GM23338 (cell line): ENCODE measurements around the gene SEC14L3. TPM values are rescaled to one million over a fixed set of nuclear protein-coding genes. Genes with fewer than 3 reads are reported as not detected.

Experiments used
- ATAC-seq: fragments of 200-7000 bp; cut with Tn5 transposase; 3 replicates; pipeline ENCODE4 v1.9.1; 2020
- DNase-seq: peaks from one replicate; pipeline ENCODE4 v3.0.0-alpha.2; 2015; ENCODE audit warnings: low spot score
- H2AFZ ChIP-seq: fragments of 200-600 bp; sonication (generic); 2 replicates; pipeline ENCODE4 v1.8.0; 2016; ENCODE audit warnings: antibody characterized with exemption, mild to moderate bottlenecking, moderate library complexity
- H3F3A ChIP-seq: fragments of 200-600 bp; sonication (generic); replicated peaks from 2 replicates; pipeline ENCODE4 v1.8.0; 2017; ENCODE audit warnings: antibody characterized with exemption, mixed run types, low read depth
- H3K27ac ChIP-seq: fragments of 200-600 bp; sonication (generic); 2 replicates; pipeline ENCODE4 v1.6.1; 2016; ENCODE audit warnings: low read depth
- H3K27me3 ChIP-seq: fragments of 200-600 bp; sonication (generic); 2 replicates; pipeline ENCODE4 v1.8.0; 2016; ENCODE audit warnings: mild to moderate bottlenecking, mixed run types, moderate library complexity; ENCODE audit not compliant: insufficient read depth
- H3K36me3 ChIP-seq: fragments of 200-600 bp; sonication (generic); 2 replicates; pipeline ENCODE4 v1.8.0; 2016; ENCODE audit warnings: mild to moderate bottlenecking; ENCODE audit not compliant: insufficient read depth
- H3K4me1 ChIP-seq: fragments of 200-600 bp; sonication (generic); 2 replicates; pipeline ENCODE4 v1.8.0; 2016; ENCODE audit warnings: mild to moderate bottlenecking, moderate library complexity; ENCODE audit not compliant: insufficient read depth
- H3K4me2 ChIP-seq: fragments of 200-600 bp; sonication (generic); 2 replicates; pipeline ENCODE4 v1.7.1; 2017; ENCODE audit warnings: mixed run types
- H3K4me3 ChIP-seq: fragments of 200-600 bp; sonication (generic); 2 replicates; pipeline ENCODE4 v1.6.1; 2016; ENCODE audit warnings: mixed run types
- H3K79me2 ChIP-seq: fragments of 200-600 bp; sonication (generic); replicated peaks from 2 replicates; pipeline ENCODE4 v1.8.0; 2017; ENCODE audit warnings: mild to moderate bottlenecking; ENCODE audit not compliant: insufficient read depth
- H3K9me2 ChIP-seq: fragments of 200-600 bp; sonication (generic); 2 replicates; pipeline ENCODE4 v1.8.0; 2017; ENCODE audit not compliant: insufficient read depth
- H4K20me1 ChIP-seq: fragments of 200-600 bp; sonication (generic); replicated peaks from 2 replicates; pipeline ENCODE4 v1.8.0; 2017; ENCODE audit warnings: mild to moderate bottlenecking; ENCODE audit not compliant: insufficient read depth
- H3K27ac Mint-ChIP-seq: 2 replicates; pipeline ENCODE4 v1.8.0; 2020; ENCODE audit warnings: inconsistent platforms, mild to moderate bottlenecking, moderate library complexity, mixed read lengths
- H3K27me3 Mint-ChIP-seq: 3 replicates; pipeline ENCODE4 v1.8.0; 2022; ENCODE audit warnings: low read depth, mild to moderate bottlenecking, moderate library complexity, mixed read lengths, inconsistent platforms; ENCODE audit not compliant: insufficient read depth, poor library complexity
- H3K36me3 Mint-ChIP-seq: 3 replicates; pipeline ENCODE4 v1.8.0; 2021; ENCODE audit warnings: low read depth, mild to moderate bottlenecking, inconsistent platforms, moderate library complexity, mixed read lengths
- H3K4me1 Mint-ChIP-seq: 3 replicates; pipeline ENCODE4 v1.8.0; 2020; ENCODE audit warnings: mild to moderate bottlenecking, inconsistent platforms, mixed read lengths
- H3K4me3 Mint-ChIP-seq: 3 replicates; pipeline ENCODE4 v1.8.0; 2021; ENCODE audit warnings: moderate library complexity, mild to moderate bottlenecking, inconsistent platforms, mixed read lengths
- H3K9me3 Mint-ChIP-seq: 3 replicates; pipeline ENCODE4 v1.8.0; 2020; ENCODE audit warnings: moderate library complexity, mild to moderate bottlenecking, inconsistent platforms, mixed read lengths
- CREB1 ChIP-seq: fragments of 250-450 bp; sonication (Bioruptor Pico); IDR thresholded peaks from 2 replicates; pipeline ENCODE4 v1.5.0; 2020; ENCODE audit warnings: low read depth, mild to moderate bottlenecking, moderate library complexity
- EZH2 ChIP-seq: fragments of 200-600 bp; sonication (generic); IDR thresholded peaks from one replicate; pipeline ENCODE4 v1.8.0; 2017; ENCODE audit warnings: antibody characterized with exemption, mild to moderate bottlenecking, low read depth; ENCODE audit not compliant: unreplicated experiment
- EZH2phosphoT487 ChIP-seq: fragments of 200-600 bp; sonication (generic); IDR thresholded peaks from one replicate; pipeline ENCODE4 v1.8.1; 2018; ENCODE audit warnings: antibody characterized with exemption; ENCODE audit not compliant: unreplicated experiment
- JUNB ChIP-seq: IDR thresholded peaks from one replicate; pipeline ENCODE4 v1.6.1; 2016; ENCODE audit warnings: antibody characterized with exemption; ENCODE audit not compliant: unreplicated experiment
- NANOG ChIP-seq: IDR thresholded peaks from 2 replicates; pipeline ENCODE4 v1.6.1; 2016; ENCODE audit warnings: antibody characterized with exemption, borderline replicate concordance
- POLR2AphosphoS5 ChIP-seq: IDR thresholded peaks from 2 replicates; pipeline ENCODE4 v1.6.1; 2016; ENCODE audit warnings: antibody characterized with exemption, low read depth
- STAT1 ChIP-seq: IDR thresholded peaks from one replicate; pipeline ENCODE4 v1.6.1; 2016; ENCODE audit warnings: antibody characterized with exemption; ENCODE audit not compliant: unreplicated experiment
- ZNF114 ChIP-seq: fragments of 250-450 bp; sonication (Bioruptor Pico); IDR thresholded peaks from 2 replicates; pipeline ENCODE4 v1.5.0; 2020; ENCODE audit warnings: mild to moderate bottlenecking, moderate library complexity
- polyA plus RNA-seq: library from polyadenylated mRNA; unstranded; fragments of >200 nt; fragmentation: Nextera tagmentation; extraction: Ambion mirVana; gene quantifications from 2 replicates; pipeline ENCODE4 v1.2.1, GENCODE V29; 2016
- total RNA-seq: library from RNA; depleted of rRNA; stranded (reverse); fragments of >200 nt; shearing (Covaris generic); gene quantifications from 2 replicates; pipeline ENCODE4 v1.2.3, GENCODE V29; 2014
- TF ChIP-seq, protein P1 (sequence below): IDR thresholded peaks from 2 replicates; pipeline ENCODE4 v1.6.1; 2016; ENCODE audit warnings: antibody characterized with exemption
- TF ChIP-seq, protein P2 (sequence below), 2 experiments: fragments of 200-600 bp in 1 of 2; sonication (generic) in 1 of 2; conservative IDR thresholded peaks; 2 replicates each; pipeline versions ENCODE4 v1.5.1 to v1.6.1; 2016 to 2017; ENCODE audit warnings: antibody characterized with exemption in 2 of 2, low read depth in 2 of 2, mild to moderate bottlenecking in 2 of 2, moderate library complexity in 1 of 2
- TF ChIP-seq, protein P3 (sequence below): IDR thresholded peaks from one replicate; pipeline ENCODE4 v1.6.1; 2018; ENCODE audit warnings: antibody characterized with exemption; ENCODE audit not compliant: unreplicated experiment

SEC14L3 gene
- total and polyA plus RNA-seq, 2 experiments from 2014 or later: not detected

DNA sequence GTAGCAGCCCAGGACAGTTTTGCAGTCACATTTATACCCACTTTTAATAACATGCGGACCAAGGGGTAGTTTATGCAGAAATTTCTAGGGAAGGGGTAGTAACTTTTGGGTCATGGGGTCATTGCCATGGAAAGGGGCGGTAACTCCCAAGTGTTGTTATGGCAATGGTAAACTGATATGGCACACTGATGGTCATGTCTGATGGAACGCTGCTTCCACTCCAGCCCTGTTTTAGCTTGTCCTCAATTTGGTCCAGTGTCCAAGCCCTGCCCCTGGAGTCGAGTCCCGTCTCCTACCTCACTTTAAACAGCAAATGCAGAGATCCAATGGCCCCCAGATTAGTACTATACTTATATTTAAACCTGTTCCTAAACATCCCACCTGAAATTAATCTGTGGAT, 44.9 kb upstream of the SEC14L3 start:
- H3K9me2 ChIP-seq: no peaks in the 10 kb centered on the region; the same call in 1 of the 2 replicates
- H3K4me3 ChIP-seq: no peak overlapping the region
- DNase-seq (no peak), ATAC-seq (no peak)
- no peaks in the 10 kb centered on the region for H3K4me1 Mint-ChIP-seq
- H3K9me3 Mint-ChIP-seq: peaks cover 5% of the 10 kb centered on the region; the same call in 2 of the 3 replicates
- H3K27ac Mint-ChIP-seq: no peak overlapping the region
- TF ChIP-seq CREB1 (CRISPR knock-in tag) (no peak), STAT1 (no peak), EZH2 (no peak), POLR2AphosphoS5 (no peak), ZNF114 (CRISPR knock-in tag) (no peak), EZH2phosphoT487 (no peak)
- TF ChIP-seq, protein P1, sequence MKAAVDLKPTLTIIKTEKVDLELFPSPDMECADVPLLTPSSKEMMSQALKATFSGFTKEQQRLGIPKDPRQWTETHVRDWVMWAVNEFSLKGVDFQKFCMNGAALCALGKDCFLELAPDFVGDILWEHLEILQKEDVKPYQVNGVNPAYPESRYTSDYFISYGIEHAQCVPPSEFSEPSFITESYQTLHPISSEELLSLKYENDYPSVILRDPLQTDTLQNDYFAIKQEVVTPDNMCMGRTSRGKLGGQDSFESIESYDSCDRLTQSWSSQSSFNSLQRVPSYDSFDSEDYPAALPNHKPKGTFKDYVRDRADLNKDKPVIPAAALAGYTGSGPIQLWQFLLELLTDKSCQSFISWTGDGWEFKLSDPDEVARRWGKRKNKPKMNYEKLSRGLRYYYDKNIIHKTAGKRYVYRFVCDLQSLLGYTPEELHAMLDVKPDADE: no peak
- TF ChIP-seq, protein P2, sequence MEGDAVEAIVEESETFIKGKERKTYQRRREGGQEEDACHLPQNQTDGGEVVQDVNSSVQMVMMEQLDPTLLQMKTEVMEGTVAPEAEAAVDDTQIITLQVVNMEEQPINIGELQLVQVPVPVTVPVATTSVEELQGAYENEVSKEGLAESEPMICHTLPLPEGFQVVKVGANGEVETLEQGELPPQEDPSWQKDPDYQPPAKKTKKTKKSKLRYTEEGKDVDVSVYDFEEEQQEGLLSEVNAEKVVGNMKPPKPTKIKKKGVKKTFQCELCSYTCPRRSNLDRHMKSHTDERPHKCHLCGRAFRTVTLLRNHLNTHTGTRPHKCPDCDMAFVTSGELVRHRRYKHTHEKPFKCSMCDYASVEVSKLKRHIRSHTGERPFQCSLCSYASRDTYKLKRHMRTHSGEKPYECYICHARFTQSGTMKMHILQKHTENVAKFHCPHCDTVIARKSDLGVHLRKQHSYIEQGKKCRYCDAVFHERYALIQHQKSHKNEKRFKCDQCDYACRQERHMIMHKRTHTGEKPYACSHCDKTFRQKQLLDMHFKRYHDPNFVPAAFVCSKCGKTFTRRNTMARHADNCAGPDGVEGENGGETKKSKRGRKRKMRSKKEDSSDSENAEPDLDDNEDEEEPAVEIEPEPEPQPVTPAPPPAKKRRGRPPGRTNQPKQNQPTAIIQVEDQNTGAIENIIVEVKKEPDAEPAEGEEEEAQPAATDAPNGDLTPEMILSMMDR (conservative IDR thresholded peaks at IDR 0.05; ENCODE audit: low read depth in 2 of 2): no peak
- TF ChIP-seq, protein P3, sequence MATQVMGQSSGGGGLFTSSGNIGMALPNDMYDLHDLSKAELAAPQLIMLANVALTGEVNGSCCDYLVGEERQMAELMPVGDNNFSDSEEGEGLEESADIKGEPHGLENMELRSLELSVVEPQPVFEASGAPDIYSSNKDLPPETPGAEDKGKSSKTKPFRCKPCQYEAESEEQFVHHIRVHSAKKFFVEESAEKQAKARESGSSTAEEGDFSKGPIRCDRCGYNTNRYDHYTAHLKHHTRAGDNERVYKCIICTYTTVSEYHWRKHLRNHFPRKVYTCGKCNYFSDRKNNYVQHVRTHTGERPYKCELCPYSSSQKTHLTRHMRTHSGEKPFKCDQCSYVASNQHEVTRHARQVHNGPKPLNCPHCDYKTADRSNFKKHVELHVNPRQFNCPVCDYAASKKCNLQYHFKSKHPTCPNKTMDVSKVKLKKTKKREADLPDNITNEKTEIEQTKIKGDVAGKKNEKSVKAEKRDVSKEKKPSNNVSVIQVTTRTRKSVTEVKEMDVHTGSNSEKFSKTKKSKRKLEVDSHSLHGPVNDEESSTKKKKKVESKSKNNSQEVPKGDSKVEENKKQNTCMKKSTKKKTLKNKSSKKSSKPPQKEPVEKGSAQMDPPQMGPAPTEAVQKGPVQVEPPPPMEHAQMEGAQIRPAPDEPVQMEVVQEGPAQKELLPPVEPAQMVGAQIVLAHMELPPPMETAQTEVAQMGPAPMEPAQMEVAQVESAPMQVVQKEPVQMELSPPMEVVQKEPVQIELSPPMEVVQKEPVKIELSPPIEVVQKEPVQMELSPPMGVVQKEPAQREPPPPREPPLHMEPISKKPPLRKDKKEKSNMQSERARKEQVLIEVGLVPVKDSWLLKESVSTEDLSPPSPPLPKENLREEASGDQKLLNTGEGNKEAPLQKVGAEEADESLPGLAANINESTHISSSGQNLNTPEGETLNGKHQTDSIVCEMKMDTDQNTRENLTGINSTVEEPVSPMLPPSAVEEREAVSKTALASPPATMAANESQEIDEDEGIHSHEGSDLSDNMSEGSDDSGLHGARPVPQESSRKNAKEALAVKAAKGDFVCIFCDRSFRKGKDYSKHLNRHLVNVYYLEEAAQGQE: no peak
- no peaks in the 10 kb centered on the region for H3K4me1 ChIP-seq
- H3F3A ChIP-seq: no peaks in the 10 kb centered on the region
- no peaks in the 10 kb centered on the region for H3K79me2 ChIP-seq
- H3K27ac ChIP-seq: no peak overlapping the region
- no peaks in the 10 kb centered on the region for H4K20me1 ChIP-seq
- no peak overlapping the region for H3K4me3 Mint-ChIP-seq
- H3K27me3 Mint-ChIP-seq: peaks cover 2% of the 10 kb centered on the region
- no peaks in the 10 kb centered on the region for H3K36me3 Mint-ChIP-seq
- H3K27me3 ChIP-seq: no peaks in the 10 kb centered on the region
- H3K4me2 ChIP-seq: no peak overlapping the region
- H2AFZ ChIP-seq: no peak overlapping the region
- H3K36me3 ChIP-seq: no peaks in the 10 kb centered on the region

DNA sequence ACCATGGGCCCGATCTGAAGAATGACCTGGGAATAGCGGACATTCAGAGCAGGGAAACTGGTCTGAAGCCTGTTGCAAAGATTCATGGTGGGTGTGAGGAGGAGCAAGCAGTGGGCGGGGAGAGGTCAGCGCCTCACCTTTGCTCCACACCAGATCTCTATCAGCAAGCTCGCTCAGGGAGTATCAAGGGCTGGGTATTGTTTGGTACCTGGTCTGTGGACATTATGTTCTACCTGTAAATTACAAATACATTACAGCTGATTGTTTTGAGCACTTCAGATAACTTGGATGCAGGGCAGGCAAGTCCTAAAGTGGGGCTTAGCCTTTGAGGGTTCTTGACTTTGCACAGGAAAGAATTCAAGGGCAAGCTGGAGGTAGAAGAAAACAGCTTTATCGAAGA, 44.5 kb upstream of the SEC14L3 start:
- H3F3A ChIP-seq: no peaks in the 10 kb centered on the region
- no peaks in the 10 kb centered on the region for H3K4me1 Mint-ChIP-seq
- no peaks in the 10 kb centered on the region for H4K20me1 ChIP-seq
- H3K36me3 ChIP-seq: no peaks in the 10 kb centered on the region
- no peak overlapping the region for H3K4me2 ChIP-seq
- H3K79me2 ChIP-seq: no peaks in the 10 kb centered on the region
- H3K9me2 ChIP-seq: no peaks in the 10 kb centered on the region; the same call in 1 of the 2 replicates
- peaks cover 2% of the 10 kb centered on the region for H3K27me3 Mint-ChIP-seq
- no peak for DNase-seq
- no peak overlapping the region for H3K27ac ChIP-seq
- ATAC-seq: no peak
- H3K4me3 Mint-ChIP-seq: no peak overlapping the region
- no peaks in the 10 kb centered on the region for H3K27me3 ChIP-seq
- H3K4me1 ChIP-seq: no peaks in the 10 kb centered on the region
- H3K4me3 ChIP-seq: no peak overlapping the region
- no peaks in the 10 kb centered on the region for H3K36me3 Mint-ChIP-seq
- no peak overlapping the region for H2AFZ ChIP-seq
- no peak overlapping the region for H3K27ac Mint-ChIP-seq
- H3K9me3 Mint-ChIP-seq: peaks cover 6% of the 10 kb centered on the region; the same call in 2 of the 3 replicates
- TF ChIP-seq CREB1 (CRISPR knock-in tag) (no peak), EZH2 (no peak), NANOG (no peak), EZH2phosphoT487 (no peak), JUNB (no peak), POLR2AphosphoS5 (no peak)
- TF ChIP-seq, protein P2 (conservative IDR thresholded peaks at IDR 0.05; ENCODE audit: low read depth in 2 of 2): no peak
- TF ChIP-seq, protein P1: no peak
